Hematopoietic multipotent progenitor cell treated with erythropoietin and hydrocortisone succinate and interleukin-3 and kit ligand, for 6 days (in vitro differentiated cells): ENCODE measurements around the gene RSPH10B.
"Not testable (repeated sequence)": the region's sequence is repeated elsewhere in the genome, so short reads cannot be mapped to it uniquely, and the experiment has no call there.

ENCODE experiments used
- DNase-seq: peaks from one replicate; pipeline ENCODE4 v3.0.0-alpha.2; 2015

Gene RSPH10B

GRCh38 chr7:5926263-5926870 lies 44.1 kb downstream of the RSPH10B start:
- not testable (repeated sequence) for DNase-seq

- DNase-seq = not testable (repeated sequence)
Observed at GRCh38 chr7:5924630-5925029, 45.9 kb downstream of the RSPH10B start.

- not testable (repeated sequence) for DNase-seq
Observed at GRCh38 chr7:5924180-5924579, 46.3 kb downstream of the RSPH10B start.

- DNase-seq = not testable (repeated sequence)
Observed at GRCh38 chr7:5916529-5916928, 54.0 kb downstream of the RSPH10B start.

DNA sequence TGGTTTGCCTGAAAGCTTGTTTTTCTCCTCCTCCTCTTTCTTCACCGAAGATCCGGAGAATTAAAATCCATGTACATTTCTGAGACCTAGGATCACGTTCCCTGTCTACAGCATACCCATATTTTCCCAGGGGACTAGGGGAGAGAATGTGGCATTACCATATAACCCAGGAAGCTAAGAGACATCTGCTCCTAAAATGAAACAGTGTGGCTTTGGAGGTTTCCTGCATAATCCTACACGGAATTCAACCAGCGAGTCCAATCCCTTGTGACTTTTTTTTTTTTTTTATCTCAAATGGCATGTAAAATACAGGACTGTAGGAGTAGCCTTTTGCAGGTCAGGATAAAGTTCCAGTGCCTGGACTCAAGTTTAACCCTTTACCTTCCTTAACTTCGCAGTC lies 61.7 kb downstream of the RSPH10B start:
- DNase-seq = not testable (repeated sequence)

- not testable (repeated sequence) for DNase-seq
Observed at GRCh38 chr7:5904726-5905125, 65.8 kb downstream of the RSPH10B start.

GRCh38 chr7:5903002-5903401 lies 67.5 kb downstream of the RSPH10B start:
- not testable (repeated sequence) for DNase-seq

DNA sequence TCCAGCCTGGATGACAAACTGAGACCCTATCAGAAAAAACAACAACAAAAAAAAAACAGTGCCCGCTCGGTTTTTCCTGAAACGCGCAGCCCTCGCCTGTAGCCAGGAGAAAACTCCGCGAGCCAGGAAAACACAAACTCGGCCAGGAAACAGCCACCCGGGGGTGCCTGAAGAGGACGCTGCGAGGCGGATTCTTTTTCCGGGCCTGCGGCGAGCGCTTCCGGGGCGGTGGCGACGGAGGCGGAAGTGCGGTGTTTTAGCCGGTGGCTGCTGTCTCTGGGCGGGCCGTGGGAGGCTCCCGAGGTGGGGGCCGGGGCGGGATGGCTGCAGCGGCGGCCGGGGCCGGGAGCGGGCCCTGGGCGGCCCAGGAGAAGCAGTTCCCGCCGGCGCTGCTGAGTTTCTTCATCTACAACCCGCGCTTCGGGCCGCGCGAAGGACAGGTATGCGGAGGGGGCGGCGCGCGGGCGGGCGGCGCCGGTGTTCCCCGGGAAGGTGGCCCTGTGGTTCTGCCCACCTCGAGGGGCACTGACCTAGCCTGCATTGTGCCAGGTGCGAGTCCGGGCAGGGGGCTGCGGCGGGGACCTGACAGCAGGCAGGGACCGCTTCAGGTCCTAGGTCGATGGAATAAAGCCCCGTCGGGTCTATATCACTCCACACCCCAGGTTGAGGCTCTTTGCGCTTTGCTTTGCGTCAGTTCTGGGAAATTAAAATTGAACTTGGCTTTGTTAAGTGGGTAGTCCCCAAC lies 71.8 kb downstream of the RSPH10B start, which contains the start of gene CCZ1:
Gene CCZ1 (plus strand): TSS at position 254 of the 745 bp plus-strand sequence. CDS start 67 bp downstream, at position 321.
- peak; percentile 78 for DNase-seq

DNA sequence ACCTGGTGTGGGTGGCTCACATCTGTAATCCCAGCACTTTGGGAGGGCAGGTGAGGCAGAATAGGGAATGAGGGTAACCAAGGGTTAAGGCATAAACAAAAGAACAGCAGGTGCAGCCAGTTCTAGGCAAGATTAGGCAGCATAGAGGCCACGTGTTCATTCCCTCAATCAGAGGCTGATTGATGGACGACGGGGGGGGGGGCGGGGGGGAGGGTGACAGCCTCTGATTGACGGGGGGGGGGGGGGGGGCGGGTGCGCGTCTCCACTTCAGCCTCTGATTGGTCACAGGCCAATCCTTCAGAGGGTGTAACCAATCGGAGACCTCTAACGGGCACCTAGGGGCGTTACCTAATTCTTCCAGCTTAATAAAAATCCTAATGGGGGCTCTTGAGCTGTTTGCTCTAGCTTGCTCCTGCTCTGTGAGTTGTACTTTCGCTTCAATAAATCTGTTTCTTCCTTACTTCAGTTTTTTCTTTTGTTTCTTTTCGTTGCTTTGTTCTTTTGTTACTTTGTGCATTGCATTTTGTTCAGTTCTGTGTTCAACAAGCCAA lies 73.0 kb downstream of the RSPH10B start:
- DNase-seq = peak; percentile 4

DNA sequence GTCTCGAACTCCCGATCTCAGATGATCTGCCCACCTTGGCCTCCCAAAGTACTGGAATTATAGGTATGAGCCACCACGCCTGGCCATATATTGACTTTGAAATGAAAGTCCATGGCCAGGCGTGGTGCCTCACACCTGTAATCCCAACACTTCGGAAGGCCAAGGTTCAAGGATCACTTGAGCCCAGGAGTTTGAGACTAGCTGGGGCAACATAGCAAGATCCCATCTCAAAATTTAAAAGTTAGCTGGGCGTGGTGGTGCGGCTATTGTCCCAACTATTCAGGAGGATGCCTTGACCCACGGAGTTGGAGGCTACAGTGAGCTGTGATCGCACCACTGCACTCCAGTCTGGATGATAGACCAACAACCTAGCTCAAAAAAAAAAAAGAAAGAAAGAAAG lies 78.0 kb downstream of the RSPH10B start:
- no peak for DNase-seq

DNA sequence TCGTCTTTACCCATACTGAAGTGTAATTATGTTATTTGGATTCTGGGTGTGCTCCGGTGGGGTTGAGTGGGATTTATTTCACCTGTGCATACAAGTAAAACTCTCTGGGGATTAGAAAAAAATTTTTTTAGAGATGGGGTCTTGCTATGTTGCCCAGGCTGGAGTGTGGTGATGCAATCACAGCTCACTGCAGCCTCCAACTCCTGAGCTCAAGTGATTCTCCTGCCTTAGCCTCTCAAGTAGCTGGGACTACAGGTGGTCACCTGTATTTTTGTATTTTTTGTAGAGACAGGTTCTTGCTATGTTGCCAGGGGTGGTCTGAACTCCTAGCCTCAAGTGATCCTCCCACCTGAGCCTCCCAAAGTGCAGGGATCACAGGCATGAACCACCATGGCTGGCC lies 80.2 kb downstream of the RSPH10B start:
- not testable (repeated sequence) for DNase-seq

DNA sequence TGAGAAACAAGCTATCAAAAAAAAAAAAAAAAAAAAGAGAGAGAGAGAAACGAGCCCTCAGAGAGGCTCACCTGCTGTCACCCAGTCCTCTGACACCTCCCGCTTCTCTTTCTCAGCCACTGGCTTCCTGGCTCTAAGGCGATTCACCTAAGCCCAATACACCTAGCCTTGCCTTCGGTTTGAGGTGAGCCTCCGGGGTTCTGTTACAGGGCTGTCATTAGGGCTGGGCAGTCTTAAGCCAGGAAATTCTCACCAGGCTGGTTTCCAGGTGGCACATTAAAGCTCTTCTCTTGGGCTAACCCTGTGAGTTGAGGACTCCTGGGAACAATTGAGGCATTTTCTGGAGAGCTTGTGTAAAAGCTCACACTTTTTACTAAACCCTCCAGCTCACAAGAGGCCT lies 82.5 kb downstream of the RSPH10B start:
- not testable (repeated sequence) for DNase-seq

DNA sequence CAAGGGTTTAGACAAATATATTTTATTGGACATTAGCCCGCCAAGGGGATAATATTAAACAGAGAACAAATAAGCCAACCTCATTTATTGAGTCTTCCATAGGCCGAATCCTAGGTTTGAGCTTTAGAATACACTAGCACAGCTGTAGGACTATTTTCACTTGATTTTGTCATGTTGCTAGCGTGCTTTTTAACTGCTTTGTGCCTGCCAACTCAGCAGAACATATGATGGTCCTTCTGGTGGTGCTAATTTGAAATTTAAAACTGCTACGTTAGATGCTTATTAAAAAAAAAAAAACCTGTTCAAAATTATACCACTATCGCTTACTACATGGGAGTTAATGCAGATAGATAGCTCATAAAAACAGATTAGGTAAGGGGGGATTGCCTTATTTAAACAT lies 86.1 kb downstream of the RSPH10B start:
- not testable (repeated sequence) for DNase-seq

- not testable (repeated sequence) for DNase-seq
Observed at GRCh38 chr7:5880106-5880505, 90.4 kb downstream of the RSPH10B start.

- not testable (repeated sequence) for DNase-seq
Observed at GRCh38 chr7:5879591-5879990, 90.9 kb downstream of the RSPH10B start.
